ENCODE results near the gene CAPN12.

DNA sequence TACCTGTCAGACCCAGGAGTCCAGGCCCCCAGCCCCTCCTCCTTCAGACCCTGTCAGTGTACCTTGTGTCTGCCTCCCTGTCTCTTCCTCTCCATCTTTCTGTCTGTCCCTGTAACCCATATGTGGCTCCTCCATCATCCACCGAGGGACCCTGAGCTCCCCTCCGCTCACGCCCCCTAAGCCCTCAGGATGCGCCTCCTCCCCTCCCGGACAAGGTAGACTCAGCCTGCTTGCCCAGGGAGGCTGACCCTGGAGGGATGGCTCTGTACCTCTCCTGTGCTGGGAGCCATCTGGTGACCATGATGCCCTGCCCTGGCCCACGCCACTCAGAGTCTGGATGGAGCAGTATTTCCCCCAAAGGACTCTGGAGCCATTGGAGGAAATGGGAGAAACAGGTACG lies 1.0 kb upstream of the CAPN12 start:
- TF ChIP-seq, protein P1, sequence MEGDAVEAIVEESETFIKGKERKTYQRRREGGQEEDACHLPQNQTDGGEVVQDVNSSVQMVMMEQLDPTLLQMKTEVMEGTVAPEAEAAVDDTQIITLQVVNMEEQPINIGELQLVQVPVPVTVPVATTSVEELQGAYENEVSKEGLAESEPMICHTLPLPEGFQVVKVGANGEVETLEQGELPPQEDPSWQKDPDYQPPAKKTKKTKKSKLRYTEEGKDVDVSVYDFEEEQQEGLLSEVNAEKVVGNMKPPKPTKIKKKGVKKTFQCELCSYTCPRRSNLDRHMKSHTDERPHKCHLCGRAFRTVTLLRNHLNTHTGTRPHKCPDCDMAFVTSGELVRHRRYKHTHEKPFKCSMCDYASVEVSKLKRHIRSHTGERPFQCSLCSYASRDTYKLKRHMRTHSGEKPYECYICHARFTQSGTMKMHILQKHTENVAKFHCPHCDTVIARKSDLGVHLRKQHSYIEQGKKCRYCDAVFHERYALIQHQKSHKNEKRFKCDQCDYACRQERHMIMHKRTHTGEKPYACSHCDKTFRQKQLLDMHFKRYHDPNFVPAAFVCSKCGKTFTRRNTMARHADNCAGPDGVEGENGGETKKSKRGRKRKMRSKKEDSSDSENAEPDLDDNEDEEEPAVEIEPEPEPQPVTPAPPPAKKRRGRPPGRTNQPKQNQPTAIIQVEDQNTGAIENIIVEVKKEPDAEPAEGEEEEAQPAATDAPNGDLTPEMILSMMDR (IDR thresholded peaks at IDR 0.05), result no peak
- TF ChIP-seq CBX2 (IDR thresholded peaks at IDR 0.05; ENCODE audit: borderline replicate concordance, low read depth) (no peak), RNF2 (IDR thresholded peaks at IDR 0.05; ENCODE audit: borderline replicate concordance, low read depth) (no peak), POLR2A (IDR thresholded peaks at IDR 0.05; ENCODE audit: low read length) (no peak), JUN (IDR thresholded peaks at IDR 0.05) (no peak), MAFK (IDR thresholded peaks at IDR 0.05; ENCODE audit: partially characterized antibody) (no peak), NR3C1 (IDR thresholded peaks at IDR 0.05) (no peak)
